ENCODE measurements around the gene RBP3. TPM values are rescaled to one million over a fixed set of nuclear protein-coding genes. Genes with fewer than 3 reads are reported as not detected.

RBP3 gene
- total RNA-seq, 1 donor from 2014 or later = not detected

GRCh38 chr10:47364366-47364765 is 16.2 kb downstream of the RBP3 start:
- Histone ChIP-seq H3K4me1 (no peaks in the 10 kb centered on the region), H3K36me3 (no peaks in the 10 kb centered on the region), H3K27ac (no peak overlapping the region), H3K9me3 (no peaks in the 10 kb centered on the region), H3K4me3 (no peak overlapping the region), H3K27me3 (no peaks in the 10 kb centered on the region)
- DNase-seq = no peak
- no peak for TF ChIP-seq CTCF (IDR thresholded peaks at IDR 0.05)
- ATAC-seq = no peak
- intact Hi-C loops (cut with DNase I) = no loop called here

GRCh38 chr10:47364911-47365310 is 16.7 kb downstream of the RBP3 start:
- Histone ChIP-seq H3K36me3 (no peaks in the 10 kb centered on the region), H3K4me3 (no peak overlapping the region), H3K27ac (no peak overlapping the region), H3K27me3 (no peaks in the 10 kb centered on the region), H3K9me3 (no peaks in the 10 kb centered on the region), H3K4me1 (no peaks in the 10 kb centered on the region)
- intact Hi-C loops (cut with DNase I) = no loop called here
- ATAC-seq (no peak), DNase-seq (no peak)
- TF ChIP-seq CTCF (IDR thresholded peaks at IDR 0.05) = no peak

- no peak for ATAC-seq
- Histone ChIP-seq H3K27me3 (no peaks in the 10 kb centered on the region), H3K4me1 (no peaks in the 10 kb centered on the region), H3K9me3 (no peaks in the 10 kb centered on the region), H3K36me3 (no peaks in the 10 kb centered on the region), H3K4me3 (no peak overlapping the region), H3K27ac (no peak overlapping the region)
- no peak for TF ChIP-seq CTCF (IDR thresholded peaks at IDR 0.05)
- no peak for DNase-seq
- intact Hi-C loops (cut with DNase I) = no loop called here
Observed at GRCh38 chr10:47365431-47366180, 17.4 kb downstream of the RBP3 start.

- intact Hi-C loops (cut with DNase I) = no loop called here
- ATAC-seq = no peak
Observed at GRCh38 chr10:47366181-47366631, 18.0 kb downstream of the RBP3 start.

GRCh38 chr10:47366731-47367460 is 18.7 kb downstream of the RBP3 start:
- TF ChIP-seq CTCF (IDR thresholded peaks at IDR 0.05) = no peak
- intact Hi-C loops (cut with DNase I) = no loop called here
- no peak for ATAC-seq
- H3K36me3 ChIP-seq = no peaks in the 10 kb centered on the region
- H3K27me3 ChIP-seq = no peaks in the 10 kb centered on the region
- no peaks in the 10 kb centered on the region for H3K9me3 ChIP-seq
- no peaks in the 10 kb centered on the region for H3K4me1 ChIP-seq
- H3K4me3 ChIP-seq = no peak overlapping the region
- DNase-seq = peak; percentile 51
- no peak overlapping the region for H3K27ac ChIP-seq

More at GRCh38 chr10:47366181-47366631, 18.0 kb downstream of the RBP3 start:
- Histone ChIP-seq H3K36me3 (no peaks in the 10 kb centered on the region), H3K27ac (no peak overlapping the region), H3K4me1 (no peaks in the 10 kb centered on the region), H3K9me3 (no peaks in the 10 kb centered on the region), H3K4me3 (no peak overlapping the region), H3K27me3 (no peaks in the 10 kb centered on the region)
- TF ChIP-seq CTCF (IDR thresholded peaks at IDR 0.05) = no peak
- peak; percentile 12 for DNase-seq
